Middle frontal gyrus (tissue), 1 donor: ENCODE measurements around the gene C9orf43.
A peak's percentile ranks its signal among the peaks of the same experiment; 100 is the strongest.
"Not testable (repeated sequence)": the region's sequence is repeated elsewhere in the genome, so short reads cannot be mapped to it uniquely, and the experiment has no call there.

Experiments used
- DNase-seq: peaks from one replicate; pipeline ENCODE4 v3.0.0-alpha.2; 2015; ENCODE audit warnings: low spot score; ENCODE audit errors: extremely low spot score

Gene C9orf43

GRCh38 chr9:113409883-113410206, 702 bp upstream of the C9orf43 start:
- no peak for DNase-seq

DNA sequence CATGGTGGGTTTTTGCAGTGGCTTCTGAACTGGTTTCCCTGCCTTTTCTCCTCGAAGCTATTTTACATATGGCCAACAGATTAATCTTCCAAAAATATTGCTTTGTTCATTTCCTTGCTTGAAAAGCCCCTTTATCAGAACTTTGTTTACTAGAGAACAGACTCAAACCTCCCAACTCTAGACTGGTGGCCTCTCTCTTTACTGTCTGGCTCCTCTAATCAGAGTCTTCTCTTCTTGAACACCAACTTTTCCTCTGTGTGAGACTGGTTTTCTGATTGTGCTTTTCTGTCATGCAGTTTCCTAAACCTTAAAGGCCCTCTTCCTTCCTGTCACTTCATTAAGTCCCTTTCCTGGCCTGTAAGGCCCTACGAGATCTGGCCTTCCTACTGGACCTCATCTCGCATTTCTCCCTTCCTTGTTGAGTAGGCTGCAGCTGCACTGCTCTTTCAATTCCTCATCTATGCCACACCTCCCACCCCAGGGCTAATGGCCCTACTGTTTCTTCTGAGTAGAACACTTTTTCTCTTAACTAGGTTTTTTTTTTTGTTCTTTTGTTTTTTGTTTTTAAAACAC, 5.7 kb downstream of the C9orf43 start:
- no peak for DNase-seq

GRCh38 chr9:113417370-113417769, 6.8 kb downstream of the C9orf43 start:
- DNase-seq, result no peak

- no peak for DNase-seq
Observed at GRCh38 chr9:113421726-113422125, 11.2 kb downstream of the C9orf43 start.

DNA sequence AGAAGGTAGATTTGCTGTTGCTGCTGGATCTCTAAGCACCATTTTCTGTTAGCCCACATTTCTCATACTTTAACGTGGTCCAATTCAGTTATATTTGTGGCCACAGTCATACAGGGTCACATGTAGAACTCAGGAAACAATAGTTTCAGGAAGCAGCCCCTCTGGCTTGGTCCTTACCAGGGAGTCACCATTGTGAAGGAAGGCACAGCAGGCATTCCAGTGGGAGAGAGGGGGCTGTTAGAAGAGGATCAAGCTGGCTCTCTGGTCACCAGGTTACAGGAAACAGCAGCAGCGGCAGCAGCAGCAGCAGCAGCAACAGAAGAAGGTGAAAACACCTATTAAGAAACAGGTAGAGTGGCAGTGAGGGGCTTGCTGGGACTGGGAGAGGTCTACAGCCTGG, 14.5 kb downstream of the C9orf43 start:
- no peak for DNase-seq

DNA sequence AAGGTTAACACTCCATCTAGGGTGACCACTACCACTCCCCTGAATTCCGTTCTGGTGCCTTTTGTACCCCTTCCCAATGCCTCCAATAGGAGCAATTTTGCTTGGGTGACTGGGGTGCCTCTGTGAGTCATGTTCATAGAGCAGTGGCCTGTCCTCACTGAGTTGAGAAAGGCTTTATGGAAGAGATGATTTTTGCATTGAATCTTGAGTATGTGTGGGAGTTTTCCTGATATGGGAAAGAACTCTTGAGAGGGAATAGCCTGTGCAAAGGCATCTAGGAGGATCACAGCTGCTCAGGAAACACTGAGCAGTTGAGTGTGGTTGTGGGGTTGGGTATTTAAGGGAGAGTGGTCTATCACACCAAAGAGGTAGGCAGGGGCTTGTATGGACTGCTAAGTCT, 16.2 kb downstream of the C9orf43 start:
- no peak for DNase-seq

DNA sequence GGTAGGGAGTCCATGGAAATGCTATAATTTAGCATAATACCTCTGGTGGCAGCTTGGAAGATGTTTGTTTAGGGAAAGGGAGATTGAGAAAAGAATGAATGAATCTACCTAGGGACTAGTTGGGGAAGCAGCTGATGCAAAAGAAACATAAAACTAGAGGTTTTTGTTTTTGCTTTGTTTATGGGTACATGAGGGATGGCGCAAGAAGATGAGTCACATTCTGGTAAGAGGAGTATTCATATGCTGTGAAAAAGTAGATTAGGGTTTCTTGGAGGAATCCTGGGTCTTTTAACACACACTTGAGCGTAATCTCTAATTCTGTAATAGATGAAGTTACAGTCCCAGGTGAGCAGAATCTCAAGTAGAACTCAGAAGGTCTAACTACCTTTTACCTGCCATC, 17.1 kb downstream of the C9orf43 start:
- no peak for DNase-seq

- no peak for DNase-seq
Observed at GRCh38 chr9:113428062-113428615, 17.6 kb downstream of the C9orf43 start.

- no peak for DNase-seq
Observed at GRCh38 chr9:113431191-113431590, 20.6 kb downstream of the C9orf43 start.

DNA sequence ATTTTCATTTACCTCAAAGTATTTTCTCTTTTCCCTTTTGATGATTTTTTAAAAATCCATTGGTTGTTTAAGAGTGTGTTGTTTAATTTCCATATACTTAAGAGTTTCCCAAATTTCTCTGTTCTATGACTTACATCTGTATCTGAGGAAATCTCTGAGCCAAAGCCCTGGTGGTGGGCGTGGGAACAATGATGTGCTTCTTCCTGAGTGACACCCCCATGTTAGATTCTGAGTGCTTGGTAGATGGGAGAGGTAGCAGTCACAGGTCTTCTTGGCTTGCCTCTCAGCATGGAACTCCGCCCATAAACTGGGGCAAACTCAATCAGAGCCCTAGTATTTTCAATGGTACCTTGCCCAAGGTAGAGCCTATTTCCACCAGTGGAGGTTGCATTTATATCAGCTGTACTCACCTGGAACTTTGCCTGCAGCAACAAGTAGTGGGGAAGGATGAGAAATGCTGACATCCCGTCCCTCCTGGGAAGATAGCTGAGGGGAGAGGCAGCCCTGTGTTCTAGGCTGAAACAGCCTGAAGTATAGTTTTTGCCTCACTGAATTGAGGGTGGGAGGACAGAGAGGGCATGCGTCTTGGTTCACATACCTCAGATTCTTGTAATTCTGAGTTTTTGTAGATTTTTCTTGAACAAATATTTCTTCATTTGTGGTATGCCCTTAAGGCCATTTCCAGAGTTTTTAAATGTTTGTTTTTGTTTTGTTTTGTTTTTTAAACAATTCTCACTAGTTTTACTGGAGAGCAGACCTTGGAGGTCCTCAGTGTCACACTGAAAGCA, 26.4 kb downstream of the C9orf43 start:
- DNase-seq, result no peak

GRCh38 chr9:113437716-113438115, 27.2 kb downstream of the C9orf43 start:
- DNase-seq, result not testable (repeated sequence)

GRCh38 chr9:113444736-113445135, 34.2 kb downstream of the C9orf43 start:
- no peak for DNase-seq

DNA sequence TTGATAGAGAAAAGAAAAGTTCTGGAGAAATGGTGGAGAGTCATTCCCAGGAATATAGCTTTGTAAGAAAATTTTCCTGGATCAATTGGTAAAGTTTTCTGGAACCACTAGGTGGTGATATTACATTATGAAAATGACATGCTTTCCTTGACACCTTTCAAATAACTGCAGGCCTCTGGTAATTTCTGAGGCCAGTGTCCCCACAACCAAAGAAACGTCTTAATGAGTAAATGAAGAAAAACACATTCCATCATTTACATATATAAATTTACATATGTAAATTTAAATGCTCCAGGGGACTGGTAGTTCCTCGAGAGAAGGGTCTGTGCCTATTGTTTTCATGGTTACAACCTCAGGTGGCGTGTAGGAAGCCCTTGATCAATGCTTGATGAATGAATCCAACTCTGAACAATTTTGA, 35.8 kb downstream of the C9orf43 start:
- DNase-seq, result peak; percentile 71

- DNase-seq, result no peak
Observed at GRCh38 chr9:113449376-113449775, 38.8 kb downstream of the C9orf43 start.

- no peak for DNase-seq
Observed at GRCh38 chr9:113452113-113452605, 41.6 kb downstream of the C9orf43 start.

DNA sequence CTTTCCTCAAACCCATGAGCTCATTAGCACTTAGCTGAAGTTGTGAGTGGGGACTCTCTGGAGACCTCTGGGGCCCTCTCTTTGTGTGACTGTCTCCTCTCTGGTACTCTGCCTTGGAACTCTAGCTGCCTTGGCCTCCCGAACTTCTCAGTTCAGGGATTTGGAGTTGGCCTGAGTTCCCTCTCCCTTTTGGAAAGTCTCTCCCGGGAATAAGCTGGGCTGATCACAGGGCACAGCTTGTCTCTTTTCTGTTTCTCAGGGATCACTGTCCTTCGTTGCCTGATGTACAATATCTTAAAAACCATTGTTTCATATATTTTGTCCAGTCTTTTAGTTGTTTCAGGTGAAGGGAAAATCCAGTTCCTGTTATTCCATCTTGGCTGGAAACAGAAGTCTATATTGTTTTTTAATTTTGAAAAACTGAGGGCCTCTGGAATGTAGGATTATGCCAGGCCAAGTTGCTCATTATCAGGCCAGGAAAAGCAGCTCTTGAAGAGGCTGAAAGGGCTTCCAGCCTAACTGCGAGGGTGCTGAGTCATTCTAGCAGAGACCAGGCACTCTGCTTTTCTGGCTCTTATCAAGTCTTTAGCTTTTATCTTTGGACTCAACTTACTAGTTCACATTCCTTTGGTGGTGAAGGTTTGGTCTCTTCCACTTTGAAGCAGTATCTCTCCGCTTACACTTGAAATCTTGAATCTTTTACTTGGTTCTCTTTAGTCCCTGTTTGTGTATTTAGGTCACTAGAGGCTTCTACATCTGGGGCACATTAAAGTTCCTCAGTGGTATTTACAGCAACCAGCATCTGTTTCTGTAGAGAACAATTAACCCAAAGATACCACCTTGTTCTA, 44.6 kb downstream of the C9orf43 start:
- DNase-seq, result no peak

- DNase-seq, result no peak
Observed at GRCh38 chr9:113456235-113456634, 45.7 kb downstream of the C9orf43 start.

DNA sequence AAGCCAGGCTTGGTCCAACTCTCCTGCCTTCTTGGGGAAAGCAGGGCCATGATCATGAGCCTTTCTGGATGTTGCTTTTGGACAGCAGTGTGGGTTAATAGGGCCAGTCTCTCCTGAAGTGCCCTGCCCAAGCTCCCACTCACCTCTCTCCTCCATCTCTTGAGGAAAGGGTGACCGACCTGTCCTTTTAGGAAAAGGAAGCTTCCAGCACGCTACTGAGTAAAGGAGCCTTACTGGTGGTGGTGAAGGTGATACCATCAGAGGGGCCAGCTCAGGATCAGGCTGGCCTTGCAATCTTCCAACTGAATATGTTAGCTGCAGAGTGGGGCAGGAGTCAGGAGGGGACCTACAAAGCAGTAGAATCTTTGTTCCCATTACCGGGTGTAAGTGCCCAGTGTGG, 50.7 kb downstream of the C9orf43 start:
- no peak for DNase-seq

DNA sequence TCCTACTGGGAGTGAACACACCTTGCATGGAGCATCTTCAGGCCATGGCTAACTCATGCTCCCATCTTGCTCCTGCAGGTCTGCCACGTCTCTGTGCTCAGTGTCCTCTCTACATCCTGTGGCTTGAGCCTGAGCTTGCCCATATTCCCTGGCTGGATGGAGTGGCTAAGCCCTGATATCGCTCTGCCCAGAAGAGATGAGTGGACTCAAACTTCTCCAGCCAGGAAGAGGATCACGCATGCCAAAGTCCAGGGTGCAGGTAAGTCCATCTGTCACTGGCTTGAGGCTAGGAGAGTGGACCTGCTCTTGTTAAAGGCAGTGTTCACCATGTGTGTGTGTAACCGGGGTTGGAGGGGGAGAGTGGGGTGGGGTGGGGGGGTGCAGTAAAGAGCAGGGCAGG, 51.4 kb downstream of the C9orf43 start:
- no peak for DNase-seq

GRCh38 chr9:113462781-113463286, 52.3 kb downstream of the C9orf43 start:
- DNase-seq, result no peak

DNA sequence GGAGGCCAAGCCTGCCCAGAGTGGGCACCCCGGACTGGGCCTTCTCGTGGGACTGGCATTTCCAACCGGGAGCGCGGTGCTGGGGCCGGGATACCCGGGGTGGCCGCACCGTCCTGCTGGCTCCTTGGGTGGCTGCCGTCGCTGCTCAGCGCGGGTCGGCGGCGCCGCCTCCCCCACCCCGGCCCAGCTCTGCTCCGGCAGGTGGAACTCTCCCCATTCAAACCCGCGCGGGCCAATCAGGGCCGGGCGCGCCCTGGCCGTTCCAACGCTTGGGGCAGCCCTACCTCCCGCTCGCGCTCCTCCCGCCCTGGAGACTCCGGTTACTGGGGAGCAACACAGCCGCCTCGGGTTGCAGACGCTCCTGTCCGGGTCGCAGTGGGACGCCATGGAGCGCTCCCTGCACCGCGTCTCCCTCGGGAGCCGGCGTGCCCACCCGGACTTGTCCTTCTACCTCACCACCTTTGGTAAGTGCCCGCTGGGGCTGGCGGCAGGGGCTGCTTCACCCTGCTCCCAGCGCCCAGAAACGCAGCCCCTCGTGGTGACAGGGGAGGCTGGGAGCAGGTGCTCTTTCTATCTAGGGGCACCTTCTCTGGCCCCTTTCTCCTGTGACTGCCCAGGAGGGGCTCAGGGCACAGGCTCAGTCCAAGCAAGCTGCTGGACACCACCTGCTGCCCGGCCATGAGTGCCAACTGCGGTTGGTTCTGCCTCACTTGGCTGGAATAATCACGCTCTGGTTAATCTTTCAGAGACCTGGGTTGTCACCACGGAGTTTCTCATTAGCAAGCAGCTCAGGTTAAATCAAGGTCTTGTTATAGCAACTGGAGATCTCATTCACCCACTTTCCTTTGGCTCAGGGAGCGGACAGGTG, 53.1 kb downstream of the C9orf43 start, which contains the start of gene RGS3:
Gene RGS3, plus strand, starts transcription at position 310 of the 868 bp plus-strand sequence. Its CDS starts 76 bp downstream, at position 386.
- DNase-seq, result no peak
